Measurements from ENCODE around the gene SCRT2.

SCRT2 gene

GRCh38 chr20:669573-669972 is 6.0 kb downstream of the SCRT2 start:
- no peak for FAIRE-seq

- FAIRE-seq = no peak
Observed at GRCh38 chr20:668638-669037, 7.0 kb downstream of the SCRT2 start.

GRCh38 chr20:668050-668449 is 7.6 kb downstream of the SCRT2 start:
- FAIRE-seq = no peak

GRCh38 chr20:667351-668034 is 8.1 kb downstream of the SCRT2 start:
- no peak for FAIRE-seq

- no peak for FAIRE-seq
Observed at GRCh38 chr20:666877-667276, 8.7 kb downstream of the SCRT2 start.

GRCh38 chr20:665276-665675 is 10.3 kb downstream of the SCRT2 start:
- FAIRE-seq = no peak

- FAIRE-seq = no peak
Observed at GRCh38 chr20:664576-664975, 11.0 kb downstream of the SCRT2 start.

- no peak for FAIRE-seq
Observed at GRCh38 chr20:664151-664550, 11.5 kb downstream of the SCRT2 start.

GRCh38 chr20:663315-664090 is 12.1 kb downstream of the SCRT2 start:
- FAIRE-seq = no peak

GRCh38 chr20:662277-663192 is 13.1 kb downstream of the SCRT2 start:
- no peak for FAIRE-seq

- no peak for FAIRE-seq
Observed at GRCh38 chr20:661474-662270, 13.9 kb downstream of the SCRT2 start.

GRCh38 chr20:658731-659291 is 16.8 kb downstream of the SCRT2 start:
- no peak for FAIRE-seq

- no peak for FAIRE-seq
Observed at GRCh38 chr20:658202-658601, 17.4 kb downstream of the SCRT2 start.

GRCh38 chr20:655726-656624 is 19.6 kb downstream of the SCRT2 start:
- no peak for FAIRE-seq

GRCh38 chr20:654417-654750 is 21.2 kb downstream of the SCRT2 start:
- no peak for FAIRE-seq

GRCh38 chr20:653590-654416 is 21.8 kb downstream of the SCRT2 start:
- no peak for FAIRE-seq

- no peak for FAIRE-seq
Observed at GRCh38 chr20:653110-653589, 22.5 kb downstream of the SCRT2 start, which contains the start of gene SRXN1. SRXN1 (minus strand) TSS chr20:653200; CDS start chr20:653185, 15 bp downstream.

- FAIRE-seq = no peak
Observed at GRCh38 chr20:652615-653109, 22.9 kb downstream of the SCRT2 start.

GRCh38 chr20:651713-652614 is 23.6 kb downstream of the SCRT2 start:
- FAIRE-seq = no peak
